Parathyroid adenoma (tissue), 2 donors: ENCODE data around the gene SLC34A1.

ENCODE experiments used
- H2AFZ ChIP-seq: fragments of 300-600 bp; sonication (generic); one replicate; pipeline ENCODE4 v1.7.0; 2017; ENCODE audit warnings: antibody characterized with exemption, mild to moderate bottlenecking
- H3K27ac ChIP-seq: fragments of 300-600 bp; sonication (generic); one replicate; pipeline ENCODE4 v1.7.0; 2017
- H3K27me3 ChIP-seq: fragments of 300-600 bp; sonication (generic); one replicate; pipeline ENCODE4 v1.7.0; 2017; ENCODE audit warnings: low read length; ENCODE audit not compliant: control insufficient read depth, insufficient read depth
- H3K36me3 ChIP-seq: fragments of 300-600 bp; sonication (generic); one replicate; pipeline ENCODE4 v1.7.0; 2017; ENCODE audit warnings: low read length; ENCODE audit not compliant: control insufficient read depth, insufficient read depth
- H3K4me1 ChIP-seq: fragments of 300-600 bp; sonication (generic); one replicate; pipeline ENCODE4 v1.7.0; 2017; ENCODE audit warnings: control low read depth
- H3K4me2 ChIP-seq: fragments of 300-600 bp; sonication (generic); one replicate; pipeline ENCODE4 v1.7.0; 2017; ENCODE audit warnings: low read length
- H3K4me3 ChIP-seq: fragments of 300-600 bp; sonication (generic); one replicate; pipeline ENCODE4 v1.7.0; 2017; ENCODE audit warnings: low read depth, low read length
- H3K79me2 ChIP-seq: fragments of 300-600 bp; sonication (generic); one replicate; pipeline ENCODE4 v1.7.0; 2017; ENCODE audit warnings: control low read depth
- H3K9ac ChIP-seq: fragments of 300-600 bp; sonication (generic); one replicate; pipeline ENCODE4 v1.7.0; 2017; ENCODE audit warnings: mild to moderate bottlenecking
- H3K9me3 ChIP-seq: fragments of 300-600 bp; sonication (generic); one replicate; pipeline ENCODE4 v1.7.0; 2017; ENCODE audit warnings: low read length; ENCODE audit not compliant: control insufficient read depth
- TF ChIP-seq, protein P1 (sequence below): fragments of 300-600 bp; sonication (generic); IDR thresholded peaks from one replicate; pipeline ENCODE4 v1.7.0; 2017; ENCODE audit warnings: antibody characterized with exemption, mild to moderate bottlenecking
- donor health status: primary hyperparathyroidism.

Gene SLC34A1

DNA sequence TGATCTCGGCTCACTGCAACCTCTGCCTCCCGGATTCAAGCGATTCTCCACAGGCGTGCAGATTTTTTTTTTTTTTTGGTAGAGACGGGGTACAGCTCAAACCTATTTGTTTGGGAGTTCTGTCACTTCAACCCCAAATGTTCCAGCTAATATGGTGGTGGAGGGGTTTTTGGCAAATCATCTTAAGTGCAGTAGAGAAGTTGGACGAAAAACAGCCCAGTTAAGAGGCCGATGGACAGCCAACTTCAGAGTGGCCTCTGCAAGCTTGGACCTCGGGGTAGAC lies 61.6 kb downstream of the SLC34A1 start:
- TF ChIP-seq, protein P1, sequence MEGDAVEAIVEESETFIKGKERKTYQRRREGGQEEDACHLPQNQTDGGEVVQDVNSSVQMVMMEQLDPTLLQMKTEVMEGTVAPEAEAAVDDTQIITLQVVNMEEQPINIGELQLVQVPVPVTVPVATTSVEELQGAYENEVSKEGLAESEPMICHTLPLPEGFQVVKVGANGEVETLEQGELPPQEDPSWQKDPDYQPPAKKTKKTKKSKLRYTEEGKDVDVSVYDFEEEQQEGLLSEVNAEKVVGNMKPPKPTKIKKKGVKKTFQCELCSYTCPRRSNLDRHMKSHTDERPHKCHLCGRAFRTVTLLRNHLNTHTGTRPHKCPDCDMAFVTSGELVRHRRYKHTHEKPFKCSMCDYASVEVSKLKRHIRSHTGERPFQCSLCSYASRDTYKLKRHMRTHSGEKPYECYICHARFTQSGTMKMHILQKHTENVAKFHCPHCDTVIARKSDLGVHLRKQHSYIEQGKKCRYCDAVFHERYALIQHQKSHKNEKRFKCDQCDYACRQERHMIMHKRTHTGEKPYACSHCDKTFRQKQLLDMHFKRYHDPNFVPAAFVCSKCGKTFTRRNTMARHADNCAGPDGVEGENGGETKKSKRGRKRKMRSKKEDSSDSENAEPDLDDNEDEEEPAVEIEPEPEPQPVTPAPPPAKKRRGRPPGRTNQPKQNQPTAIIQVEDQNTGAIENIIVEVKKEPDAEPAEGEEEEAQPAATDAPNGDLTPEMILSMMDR, result no peak
- no peak overlapping the region for H3K9ac ChIP-seq
- no peaks in the 10 kb centered on the region for H3K9me3 ChIP-seq
- H3K36me3 ChIP-seq, result no peaks in the 10 kb centered on the region
- H3K4me3 ChIP-seq, result peak overlapping the region; percentile 49
- peaks cover 8% of the 10 kb centered on the region for H3K4me1 ChIP-seq
- peak overlapping the region; percentile 76 for H2AFZ ChIP-seq
- H3K4me2 ChIP-seq, result peak overlapping the region; percentile 89
- H3K27me3 ChIP-seq, result no peaks in the 10 kb centered on the region
- no peaks in the 10 kb centered on the region for H3K79me2 ChIP-seq
- no peak overlapping the region for H3K27ac ChIP-seq

DNA sequence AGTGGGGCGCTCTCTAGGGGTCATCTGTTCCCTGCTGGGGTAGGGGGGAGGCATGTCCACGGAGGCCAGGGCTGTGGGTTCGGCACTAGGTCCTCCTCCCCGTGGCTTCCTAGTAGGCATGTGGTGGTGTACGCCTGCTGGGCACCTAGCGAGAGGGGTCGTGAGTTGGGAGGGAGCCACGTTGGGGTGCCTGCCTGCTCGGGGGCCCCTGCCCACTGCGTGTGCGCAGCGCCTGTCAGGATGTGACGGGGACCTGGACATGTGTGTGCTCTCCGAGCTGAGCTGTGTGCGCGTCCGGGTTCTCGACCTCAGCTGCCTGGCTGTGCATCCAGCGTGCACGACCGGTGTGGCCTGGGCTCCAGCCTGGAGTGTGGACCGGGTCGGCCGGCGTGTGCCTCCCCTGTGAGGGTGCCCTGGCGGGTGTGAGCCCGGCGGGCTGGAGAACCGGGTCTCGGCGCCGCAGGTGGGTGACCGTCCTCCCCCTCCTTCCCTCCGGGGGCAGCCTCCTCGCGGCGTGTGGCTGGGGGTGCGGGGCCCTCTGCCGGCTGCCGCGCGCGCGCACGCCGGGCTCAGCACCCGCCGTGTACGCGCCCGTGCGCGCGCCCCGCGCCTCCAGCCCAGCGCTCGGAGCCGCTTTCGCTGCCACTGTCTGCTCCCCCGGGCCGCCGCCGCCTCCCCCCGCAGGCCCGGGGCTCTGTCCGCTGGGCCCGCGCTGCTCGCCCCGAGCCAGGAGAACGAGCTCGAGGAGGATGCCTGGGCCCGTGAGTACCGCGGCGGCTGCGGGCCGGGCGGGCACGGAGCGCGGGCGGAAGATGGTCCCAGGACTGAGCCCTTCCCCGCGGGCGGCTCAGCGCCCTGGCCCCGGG lies 62.2 kb downstream of the SLC34A1 start, which contains the start of gene PRR7:
TSS of gene PRR7 (plus strand) at position 615 of the 866 bp plus-strand sequence. CDS start 8,254 bp downstream, outside the sequence.
- Histone ChIP-seq H3K4me1 (peaks cover 8% of the 10 kb centered on the region), H3K4me3 (peak within 1 kb of the TSS; percentile 49), H3K9me3 (no peaks in the 10 kb centered on the region), H3K79me2 (no peaks in the 10 kb centered on the region), H2AFZ (peak within 1 kb of the TSS; percentile 76), H3K4me2 (peak within 1 kb of the TSS; percentile 89), H3K27me3 (no peaks in the 10 kb centered on the region), H3K9ac (no peak within 1 kb of the TSS), H3K27ac (peak within 1 kb of the TSS; percentile 57), H3K36me3 (no peaks in the 10 kb centered on the region)
- TF ChIP-seq, protein P1, result no peak

DNA sequence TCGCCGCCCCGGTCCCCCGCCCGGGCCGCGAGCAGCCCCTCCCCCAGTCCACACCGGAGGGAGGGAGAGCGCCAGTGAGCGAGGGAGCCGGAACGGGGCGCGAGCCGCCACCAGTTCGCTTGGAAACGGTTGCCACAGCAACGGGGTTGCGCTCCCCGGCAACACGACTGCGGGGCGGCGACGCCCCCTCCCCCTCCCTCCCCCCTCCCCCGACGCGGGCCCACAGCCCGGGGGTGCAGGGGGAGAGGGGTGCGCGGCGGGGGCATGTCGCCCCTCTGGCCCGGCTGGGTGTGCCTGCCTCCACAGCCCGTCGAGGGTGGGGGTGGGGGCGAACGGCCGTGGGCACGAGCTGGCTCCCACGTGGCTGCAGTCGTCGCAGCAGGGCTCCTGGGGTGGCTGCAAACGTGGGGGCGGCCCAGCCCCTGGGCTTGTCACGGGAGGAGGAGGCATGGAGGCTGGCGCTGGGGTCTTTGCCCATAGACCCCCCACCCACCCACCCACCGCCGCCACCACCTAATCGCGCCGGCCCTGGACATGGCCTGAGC lies 62.9 kb downstream of the SLC34A1 start:
- Histone ChIP-seq H3K4me1 (peaks cover 8% of the 10 kb centered on the region), H3K9ac (no peak overlapping the region), H3K79me2 (no peaks in the 10 kb centered on the region), H3K9me3 (no peaks in the 10 kb centered on the region), H3K4me2 (peak overlapping the region; percentile 89), H3K27me3 (no peaks in the 10 kb centered on the region), H2AFZ (peak overlapping the region; percentile 64), H3K4me3 (peak overlapping the region; percentile 40), H3K27ac (no peak overlapping the region), H3K36me3 (no peaks in the 10 kb centered on the region)
- TF ChIP-seq, protein P1, result no peak

DNA sequence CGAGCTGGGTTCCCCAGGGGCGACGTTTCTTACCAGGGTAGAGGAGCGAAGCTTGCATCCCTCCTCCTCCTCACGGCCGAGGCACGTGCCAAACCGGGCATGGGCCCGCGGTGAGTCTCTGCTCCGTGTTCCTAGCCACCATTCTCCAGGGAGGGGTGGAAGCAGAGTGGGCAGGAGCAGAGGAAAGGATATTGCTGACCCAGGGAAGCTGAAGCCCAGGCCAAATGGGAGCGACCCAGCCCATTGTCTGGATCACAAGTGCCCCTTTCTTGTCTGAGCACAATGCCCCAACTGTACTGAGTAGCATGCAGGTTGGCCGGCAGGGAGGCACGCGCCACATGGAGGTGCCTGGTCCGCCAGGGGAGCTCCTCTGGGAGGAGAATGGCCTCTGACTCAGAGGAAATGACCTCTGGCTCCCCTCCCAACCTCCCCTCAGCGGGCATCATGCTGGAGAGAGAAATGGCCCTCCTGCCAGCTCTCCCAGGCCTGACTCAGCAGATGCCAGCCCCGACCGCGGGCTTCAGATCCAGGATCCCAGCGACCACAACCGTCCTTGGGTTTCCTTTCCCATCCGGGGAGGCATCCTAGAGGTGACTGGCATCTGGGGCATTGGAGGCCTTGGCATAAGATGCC lies 63.5 kb downstream of the SLC34A1 start:
- Histone ChIP-seq H3K27ac (peak overlapping the region; percentile 57), H3K27me3 (no peaks in the 10 kb centered on the region), H3K36me3 (no peaks in the 10 kb centered on the region), H3K4me2 (peak overlapping the region; percentile 42), H3K79me2 (no peaks in the 10 kb centered on the region), H3K4me1 (peaks cover 8% of the 10 kb centered on the region), H2AFZ (peak overlapping the region; percentile 73), H3K9me3 (no peaks in the 10 kb centered on the region), H3K9ac (no peak overlapping the region), H3K4me3 (no peak overlapping the region)
- TF ChIP-seq, protein P1, result no peak
